ENCODE measurements around the gene TAF11L4.
"Not testable (repeated sequence)": the region's sequence is repeated elsewhere in the genome, so short reads cannot be mapped to it uniquely, and the experiment has no call there.

DNA sequence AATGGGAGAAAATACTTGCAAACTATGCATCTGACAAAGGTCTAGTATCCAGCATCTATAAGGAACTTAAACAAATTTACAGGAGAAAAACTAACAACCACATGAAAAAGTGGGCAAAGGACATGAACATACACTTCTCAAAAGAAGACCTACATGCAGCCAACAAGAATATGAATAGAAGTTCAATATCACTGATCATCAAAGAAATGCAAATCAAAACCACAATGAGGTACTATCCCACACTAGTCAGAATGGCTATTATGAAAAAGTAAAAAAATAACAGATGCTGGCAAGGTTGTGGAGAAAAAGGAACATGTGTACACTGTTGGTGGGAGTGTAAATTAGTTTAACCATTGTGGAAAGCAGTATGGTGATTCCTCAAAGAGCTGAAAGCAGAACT is 46.5 kb upstream of the TAF11L4 start:
- TF ChIP-seq, protein P1, sequence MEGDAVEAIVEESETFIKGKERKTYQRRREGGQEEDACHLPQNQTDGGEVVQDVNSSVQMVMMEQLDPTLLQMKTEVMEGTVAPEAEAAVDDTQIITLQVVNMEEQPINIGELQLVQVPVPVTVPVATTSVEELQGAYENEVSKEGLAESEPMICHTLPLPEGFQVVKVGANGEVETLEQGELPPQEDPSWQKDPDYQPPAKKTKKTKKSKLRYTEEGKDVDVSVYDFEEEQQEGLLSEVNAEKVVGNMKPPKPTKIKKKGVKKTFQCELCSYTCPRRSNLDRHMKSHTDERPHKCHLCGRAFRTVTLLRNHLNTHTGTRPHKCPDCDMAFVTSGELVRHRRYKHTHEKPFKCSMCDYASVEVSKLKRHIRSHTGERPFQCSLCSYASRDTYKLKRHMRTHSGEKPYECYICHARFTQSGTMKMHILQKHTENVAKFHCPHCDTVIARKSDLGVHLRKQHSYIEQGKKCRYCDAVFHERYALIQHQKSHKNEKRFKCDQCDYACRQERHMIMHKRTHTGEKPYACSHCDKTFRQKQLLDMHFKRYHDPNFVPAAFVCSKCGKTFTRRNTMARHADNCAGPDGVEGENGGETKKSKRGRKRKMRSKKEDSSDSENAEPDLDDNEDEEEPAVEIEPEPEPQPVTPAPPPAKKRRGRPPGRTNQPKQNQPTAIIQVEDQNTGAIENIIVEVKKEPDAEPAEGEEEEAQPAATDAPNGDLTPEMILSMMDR (IDR thresholded peaks at IDR 0.05), result not testable (repeated sequence)
- not testable (repeated sequence) for TF ChIP-seq POLR2A (IDR thresholded peaks at IDR 0.05)

All from esophagus squamous epithelium (tissue), 4 donors.